Stimulated activated naive B cell treated with anti-CD40 and anti-IgM and Interleukin-4, amounts not matched to agents 10 μg/mL and 1 μg/mL and 100 μg/mL, for 72 hours (primary cell): ENCODE results near the gene LRRC47.
A peak's percentile ranks its signal among the peaks of the same experiment; 100 is the strongest.

Experiments
- ATAC-seq, 2 donors: fragments of 150-1000 bp; cut with Tn5 transposase; replicated peaks; 2 replicates each; pipeline ENCODE4 v1.10.0; 2021; ENCODE audit warnings: moderate library complexity in 1 of 2
- DNase-seq: peaks from one replicate; pipeline ENCODE4 v3.0.0; 2021
- H3K27ac Mint-ChIP-seq: one replicate; pipeline ENCODE4 v1.8.0; 2022; ENCODE audit warnings: mild to moderate bottlenecking, mixed read lengths
- H3K27me3 Mint-ChIP-seq, 2 donors: one replicate each; pipeline ENCODE4 v1.8.0; 2022; ENCODE audit warnings: mixed read lengths in 2 of 2
- H3K36me3 Mint-ChIP-seq, 2 donors: one replicate each; pipeline ENCODE4 v1.8.0; 2022; ENCODE audit warnings: mixed read lengths in 2 of 2, mild to moderate bottlenecking in 1 of 2
- H3K4me1 Mint-ChIP-seq, 2 donors: one replicate each; pipeline ENCODE4 v1.8.0; 2022; ENCODE audit warnings: mixed read lengths in 2 of 2, mild to moderate bottlenecking in 1 of 2
- H3K4me3 Mint-ChIP-seq, 2 donors: one replicate each; pipeline ENCODE4 v1.8.0; 2022; ENCODE audit warnings: mild to moderate bottlenecking in 2 of 2, mixed read lengths in 2 of 2, moderate library complexity in 1 of 2
- H3K9me3 Mint-ChIP-seq, 2 donors: one replicate each; pipeline ENCODE4 v1.8.0; 2022; ENCODE audit warnings: mixed read lengths in 2 of 2, mild to moderate bottlenecking in 1 of 2

The LRRC47 gene

DNA sequence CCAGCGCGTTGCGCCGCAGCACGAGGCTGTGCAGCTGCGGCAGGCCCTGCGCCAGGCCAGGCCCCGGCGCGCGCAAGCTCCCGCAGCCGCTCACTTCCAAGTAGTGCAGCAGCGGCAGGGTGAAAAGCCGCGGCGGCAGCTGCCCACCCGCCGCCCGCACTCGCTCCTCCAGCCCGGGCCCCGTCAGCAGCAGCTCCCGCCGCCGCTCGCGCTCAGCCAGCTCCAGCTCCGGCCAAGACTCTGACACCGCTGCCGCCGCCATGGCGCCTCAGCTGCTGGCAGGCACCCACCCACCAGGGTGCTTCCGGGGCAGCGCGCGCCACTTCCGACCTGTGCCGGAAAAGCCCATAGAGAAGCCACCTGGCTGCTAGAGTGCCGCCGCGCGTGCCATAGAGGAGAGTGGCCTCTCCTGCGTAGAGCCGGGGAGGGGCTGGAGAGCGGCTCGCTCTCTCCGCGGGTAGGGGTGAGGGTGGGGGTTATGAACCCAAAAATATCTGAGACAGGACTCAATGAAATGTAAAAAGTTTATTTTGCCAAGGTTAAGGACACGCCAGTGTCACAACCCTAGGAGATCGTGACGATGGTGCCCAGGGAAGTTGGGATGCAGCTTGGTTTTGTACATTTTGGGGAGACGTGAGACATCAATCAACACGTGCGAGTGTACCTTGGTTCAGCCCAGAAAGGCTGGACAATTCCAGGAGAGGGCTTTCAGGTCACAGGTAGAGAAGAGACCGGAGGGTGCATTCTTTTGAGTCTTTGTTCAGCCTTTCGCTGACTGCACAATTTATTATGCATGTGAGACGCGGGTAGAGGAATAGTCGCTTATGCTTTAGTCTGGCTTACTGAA, at the start of gene LRRC47:
Gene LRRC47, minus strand, starts transcription at position 284 of the 847 bp plus-strand sequence. Its CDS starts 22 bp downstream, at position 262.
- Mint-ChIP-seq H3K9me3 (peaks cover 2 to 8% of the 10 kb centered on the region in 2 donors), H3K36me3 (peaks cover 9 to 30% of the 10 kb centered on the region in 2 donors), H3K4me1 (peaks cover 27 to 46% of the 10 kb centered on the region in 2 donors), H3K27me3 (peaks cover 10% of the 10 kb centered on the region in 2 donors), H3K27ac (peak within 1 kb of the TSS; percentile 94), H3K4me3 (peak within 1 kb of the TSS; percentile 87 to 91)
- DNase-seq (peak; percentile 91), ATAC-seq (peak; percentile 97 to 100)

GRCh38 chr1:3842912-3843311, 46.6 kb upstream of the LRRC47 start:
- DNase-seq, result no peak
- peaks cover 3 to 4% of the 10 kb centered on the region in 2 donors for H3K9me3 Mint-ChIP-seq
- no peak overlapping the region for H3K4me3 Mint-ChIP-seq
- H3K27me3 Mint-ChIP-seq, result no peaks in the 10 kb centered on the region
- H3K27ac Mint-ChIP-seq, result no peak overlapping the region
- H3K4me1 Mint-ChIP-seq, result peaks cover 0 to 7% of the 10 kb centered on the region in 2 donors
- no peak for ATAC-seq
- H3K36me3 Mint-ChIP-seq, result peaks cover 53 to 63% of the 10 kb centered on the region in 2 donors

- peak overlapping the region; percentile 3 for H3K27ac Mint-ChIP-seq
- H3K27me3 Mint-ChIP-seq, result no peaks in the 10 kb centered on the region
- H3K36me3 Mint-ChIP-seq, result peaks cover 60 to 67% of the 10 kb centered on the region in 2 donors
- no peak for DNase-seq
- peaks cover 4 to 6% of the 10 kb centered on the region in 2 donors for H3K9me3 Mint-ChIP-seq
- peaks cover 0 to 7% of the 10 kb centered on the region in 2 donors for H3K4me1 Mint-ChIP-seq
- no peak overlapping the region for H3K4me3 Mint-ChIP-seq
- no peak for ATAC-seq
These were observed 45.2 kb upstream of the LRRC47 start for GRCh38 chr1:3841491-3841890.

DNA sequence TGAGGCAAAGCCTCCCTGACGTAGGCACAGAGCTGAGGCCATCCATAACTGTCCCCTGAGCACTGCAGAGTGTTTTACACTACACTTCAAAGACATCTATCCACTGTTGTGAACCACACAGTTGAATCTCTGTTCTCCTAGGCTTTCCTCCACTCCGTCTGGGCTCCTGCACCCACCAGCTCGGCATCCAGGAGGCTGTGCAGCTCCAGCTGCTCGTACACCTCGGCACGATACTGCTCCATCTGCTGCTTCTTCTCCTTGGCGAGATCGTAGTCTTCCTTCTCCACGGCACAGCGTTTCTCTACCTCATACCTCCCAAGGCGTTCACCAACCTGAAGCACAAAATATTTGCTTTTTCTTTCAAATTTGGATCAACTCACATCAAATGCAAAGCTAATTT, 42.5 kb upstream of the LRRC47 start:
- Mint-ChIP-seq H3K4me3 (no peak overlapping the region), H3K27ac (no peak overlapping the region), H3K27me3 (no peaks in the 10 kb centered on the region), H3K4me1 (peaks cover 0 to 7% of the 10 kb centered on the region in 2 donors), H3K9me3 (peaks cover 4 to 6% of the 10 kb centered on the region in 2 donors), H3K36me3 (peaks cover 62 to 71% of the 10 kb centered on the region in 2 donors)
- ATAC-seq, result no peak
- no peak for DNase-seq

DNA sequence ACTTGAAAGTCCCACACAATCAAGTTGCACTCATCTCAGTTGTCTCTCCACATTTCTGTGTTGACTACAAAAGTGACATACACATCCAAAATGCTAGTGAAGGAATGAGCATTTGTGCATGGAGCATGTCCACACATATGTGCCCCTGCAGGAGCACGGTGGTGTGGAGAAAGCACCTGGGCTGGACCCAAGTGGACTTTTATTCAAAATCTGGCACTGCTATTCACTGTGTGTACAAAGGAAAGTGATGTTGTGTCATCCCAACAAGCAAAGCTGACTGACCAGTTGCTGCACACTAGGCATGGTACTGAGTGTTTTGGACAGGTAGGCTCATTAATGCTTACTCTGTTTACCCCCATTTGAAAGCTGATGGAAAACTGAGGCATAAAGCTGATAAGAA, 41.4 kb upstream of the LRRC47 start:
- DNase-seq (no peak), ATAC-seq (no peak)
- Mint-ChIP-seq H3K27me3 (no peaks in the 10 kb centered on the region), H3K9me3 (peaks cover 4 to 6% of the 10 kb centered on the region in 2 donors), H3K4me1 (peaks cover 0 to under 1% of the 10 kb centered on the region in 2 donors), H3K36me3 (peaks cover 58 to 68% of the 10 kb centered on the region in 2 donors), H3K27ac (no peak overlapping the region), H3K4me3 (no peak overlapping the region)

- H3K36me3 Mint-ChIP-seq, result peaks cover 56 to 68% of the 10 kb centered on the region in 2 donors
These were observed 40.9 kb upstream of the LRRC47 start for GRCh38 chr1:3837200-3837599.

GRCh38 chr1:3836421-3836820, 40.1 kb upstream of the LRRC47 start:
- peaks cover 4 to 6% of the 10 kb centered on the region in 2 donors for H3K9me3 Mint-ChIP-seq
- DNase-seq (no peak), ATAC-seq (no peak)
- no peak overlapping the region for H3K4me3 Mint-ChIP-seq
- no peaks in the 10 kb centered on the region for H3K4me1 Mint-ChIP-seq
- H3K27ac Mint-ChIP-seq, result no peak overlapping the region
- peaks cover 55 to 68% of the 10 kb centered on the region in 2 donors for H3K36me3 Mint-ChIP-seq
- no peaks in the 10 kb centered on the region for H3K27me3 Mint-ChIP-seq

More at GRCh38 chr1:3837200-3837599, 40.9 kb upstream of the LRRC47 start:
- Mint-ChIP-seq H3K27ac (no peak overlapping the region), H3K4me1 (no peaks in the 10 kb centered on the region), H3K27me3 (no peaks in the 10 kb centered on the region), H3K4me3 (no peak overlapping the region), H3K9me3 (peaks cover 4 to 6% of the 10 kb centered on the region in 2 donors)
- DNase-seq (no peak), ATAC-seq (no peak)

- DNase-seq, result no peak
- Mint-ChIP-seq H3K4me3 (no peak overlapping the region), H3K36me3 (peaks cover 53 to 69% of the 10 kb centered on the region in 2 donors), H3K27ac (no peak overlapping the region), H3K9me3 (peaks cover 4 to 6% of the 10 kb centered on the region in 2 donors), H3K27me3 (no peaks in the 10 kb centered on the region), H3K4me1 (no peaks in the 10 kb centered on the region)
- no peak for ATAC-seq
These were observed 38.4 kb upstream of the LRRC47 start for GRCh38 chr1:3834701-3835100.

- no peaks in the 10 kb centered on the region for H3K9me3 Mint-ChIP-seq
- H3K4me1 Mint-ChIP-seq, result no peaks in the 10 kb centered on the region
- no peak overlapping the region for H3K4me3 Mint-ChIP-seq
- no peaks in the 10 kb centered on the region for H3K27me3 Mint-ChIP-seq
- H3K27ac Mint-ChIP-seq, result no peak overlapping the region
- ATAC-seq (no peak), DNase-seq (no peak)
- peaks cover 36 to 60% of the 10 kb centered on the region in 2 donors for H3K36me3 Mint-ChIP-seq
These were observed 35.4 kb upstream of the LRRC47 start for GRCh38 chr1:3831689-3832088.

GRCh38 chr1:3828391-3828790, 32.1 kb upstream of the LRRC47 start:
- H3K4me1 Mint-ChIP-seq, result no peaks in the 10 kb centered on the region
- no peak overlapping the region for H3K4me3 Mint-ChIP-seq
- no peaks in the 10 kb centered on the region for H3K9me3 Mint-ChIP-seq
- H3K36me3 Mint-ChIP-seq, result peaks cover 37 to 67% of the 10 kb centered on the region in 2 donors
- DNase-seq (no peak), ATAC-seq (no peak)
- no peaks in the 10 kb centered on the region for H3K27me3 Mint-ChIP-seq
- no peak overlapping the region for H3K27ac Mint-ChIP-seq

- no peak overlapping the region for H3K4me3 Mint-ChIP-seq
- no peak for DNase-seq
- H3K27me3 Mint-ChIP-seq, result no peaks in the 10 kb centered on the region
- H3K27ac Mint-ChIP-seq, result no peak overlapping the region
- no peak for ATAC-seq
- no peaks in the 10 kb centered on the region for H3K9me3 Mint-ChIP-seq
- peaks cover 39 to 64% of the 10 kb centered on the region in 2 donors for H3K36me3 Mint-ChIP-seq
- no peaks in the 10 kb centered on the region for H3K4me1 Mint-ChIP-seq
These were observed 31.6 kb upstream of the LRRC47 start for GRCh38 chr1:3827813-3828307.

GRCh38 chr1:3825356-3825755, 29.1 kb upstream of the LRRC47 start:
- DNase-seq (no peak), ATAC-seq (no peak)
- no peaks in the 10 kb centered on the region for H3K27me3 Mint-ChIP-seq
- no peak overlapping the region for H3K27ac Mint-ChIP-seq
- H3K9me3 Mint-ChIP-seq, result no peaks in the 10 kb centered on the region
- H3K4me1 Mint-ChIP-seq, result no peaks in the 10 kb centered on the region
- H3K36me3 Mint-ChIP-seq, result peaks cover 46 to 66% of the 10 kb centered on the region in 2 donors
- H3K4me3 Mint-ChIP-seq, result no peak overlapping the region

- peaks cover 0 to 3% of the 10 kb centered on the region in 2 donors for H3K4me1 Mint-ChIP-seq
- no peak overlapping the region for H3K4me3 Mint-ChIP-seq
- ATAC-seq (no peak), DNase-seq (no peak)
- H3K27ac Mint-ChIP-seq, result no peak overlapping the region
- peaks cover 52 to 68% of the 10 kb centered on the region in 2 donors for H3K36me3 Mint-ChIP-seq
- H3K27me3 Mint-ChIP-seq, result no peaks in the 10 kb centered on the region
- no peaks in the 10 kb centered on the region for H3K9me3 Mint-ChIP-seq
These were observed 28.4 kb upstream of the LRRC47 start for GRCh38 chr1:3824650-3825049.

DNA sequence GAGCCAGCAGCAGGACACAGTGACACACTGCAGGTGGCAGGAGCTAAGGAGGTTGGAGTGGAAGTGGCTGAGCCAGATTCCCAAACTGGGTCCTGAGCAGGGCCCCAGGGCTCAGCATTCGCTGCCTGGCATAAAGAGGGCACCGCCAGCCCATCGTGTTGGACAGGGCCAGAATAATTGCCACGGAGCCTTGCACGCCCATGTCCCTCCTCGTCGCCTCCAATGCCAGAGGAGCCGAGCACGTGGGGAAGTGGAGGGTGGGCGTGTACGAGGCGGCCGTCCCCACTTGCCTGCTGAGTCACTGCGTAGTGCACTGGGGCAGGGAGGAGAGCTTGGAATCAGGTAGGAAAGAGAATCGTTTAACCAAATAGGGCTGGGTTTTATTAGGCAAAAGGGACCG, 26.1 kb upstream of the LRRC47 start:
- Mint-ChIP-seq H3K4me1 (peaks cover 4 to 8% of the 10 kb centered on the region in 2 donors), H3K9me3 (no peaks in the 10 kb centered on the region), H3K27me3 (no peaks in the 10 kb centered on the region), H3K4me3 (no peak overlapping the region), H3K27ac (peak overlapping the region; percentile 48), H3K36me3 (peaks cover 45 to 67% of the 10 kb centered on the region in 2 donors)
- DNase-seq (no peak), ATAC-seq (no peak)

DNA sequence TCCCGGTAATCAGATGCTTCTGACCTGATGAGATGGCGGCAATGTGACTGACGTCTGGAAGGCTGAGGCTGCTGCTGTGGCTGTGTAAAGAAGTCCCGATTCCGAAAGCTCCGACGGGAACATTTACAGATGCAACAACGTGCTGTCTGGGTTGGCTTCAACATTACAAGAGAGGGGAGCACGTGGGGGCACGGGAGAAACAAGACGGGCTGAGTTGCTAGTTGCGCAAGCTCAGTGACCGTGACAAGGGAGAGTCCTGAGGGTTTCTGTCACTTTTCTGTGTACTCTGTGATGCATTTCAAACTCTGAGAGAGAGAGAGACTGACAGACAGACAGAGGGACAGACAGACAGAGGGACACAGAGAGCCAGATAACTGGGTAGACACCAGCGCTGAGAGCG, 25.6 kb upstream of the LRRC47 start:
- ATAC-seq, result no peak
- H3K4me1 Mint-ChIP-seq, result peaks cover 4 to 8% of the 10 kb centered on the region in 2 donors
- H3K27me3 Mint-ChIP-seq, result no peaks in the 10 kb centered on the region
- peaks cover 47 to 71% of the 10 kb centered on the region in 2 donors for H3K36me3 Mint-ChIP-seq
- peak overlapping the region; percentile 48 for H3K27ac Mint-ChIP-seq
- no peak for DNase-seq
- H3K4me3 Mint-ChIP-seq, result no peak overlapping the region
- no peaks in the 10 kb centered on the region for H3K9me3 Mint-ChIP-seq
